Esophagus squamous epithelium (tissue), 5 donors: ENCODE measurements around the gene ATF7IP. TPM values are rescaled to one million over a fixed set of nuclear protein-coding genes. Genes with fewer than 3 reads are reported as not detected.

Experiments used
- DNase-seq: peaks from one replicate; lab custom pipeline; 2025; lab: John Stamatoyannopoulos, UW
- H3K27ac ChIP-seq, 4 donors: fragments of 200-600 bp; sonication (generic); one replicate each; pipeline ENCODE4 v1.5.1; 2016 to 2019; ENCODE audit warnings: mild to moderate bottlenecking in 1 of 4
- H3K27me3 ChIP-seq, 4 donors: fragments of 200-600 bp; sonication (generic); 1 replicate in 3 of 4; 2 replicates in 1 of 4; pipeline versions ENCODE4 v1.5.1 to v1.6.0; 2017 to 2021; ENCODE audit warnings: antibody characterized with exemption in 1 of 4
- H3K36me3 ChIP-seq, 3 donors: fragments of 200-600 bp; sonication (generic); one replicate each; pipeline ENCODE4 v1.5.1; 2016 to 2019
- H3K4me1 ChIP-seq, 3 donors: fragments of 200-600 bp; sonication (generic); one replicate each; pipeline ENCODE4 v1.5.1; 2017 to 2019
- H3K4me3 ChIP-seq, 4 donors: fragments of 200-600 bp; sonication (generic); 1 replicate in 3 of 4; 2 replicates in 1 of 4; pipeline ENCODE4 v1.5.1; 2016 to 2019; ENCODE audit warnings: mild to moderate bottlenecking in 2 of 4, moderate library complexity in 1 of 4
- H3K9me3 ChIP-seq, 3 donors: fragments of 200-600 bp; sonication (generic); one replicate each; pipeline ENCODE4 v1.5.1; 2016 to 2019
- CTCF ChIP-seq, 6 experiments: fragments of 450-650 bp in 4 of 6; fragments of 200-600 bp in 2 of 6; sonication (generic) in 2 of 6; IDR thresholded peaks; one replicate each; pipeline ENCODE4 v1.5.1; 2016 to 2019; ENCODE audit warnings: antibody characterized with exemption in 6 of 6, mild to moderate bottlenecking in 4 of 6, moderate library complexity in 4 of 6
- POLR2A ChIP-seq, 4 donors: fragments of 450-650 bp; IDR thresholded peaks; one replicate each; pipeline ENCODE4 v1.6.1; 2017; ENCODE audit warnings: antibody characterized with exemption in 4 of 4, mild to moderate bottlenecking in 4 of 4, moderate library complexity in 3 of 4
- WGBS, 2 donors: methylation state at CpG; one replicate each; pipeline ENCODE4 v1.1.5; 2018; 5-methylcytosine and 5-hydroxymethylcytosine counted together
- intact Hi-C: fragments of 100-400 bp; cut with DNase I; formaldehyde crosslinking; loops from one replicate; pipeline ENCODE4 v1.15.0; 2022
- total RNA-seq, 4 donors: library from RNA; depleted of rRNA; stranded (reverse); fragments of >200 nt; gene quantifications; one replicate each; pipeline ENCODE4 v1.1.0, GENCODE V29; 2016
- donor health status: DM: yes; HTN: yes; CAD: no.

ATF7IP gene
- total RNA-seq, 4 donors from 2014 or later, result 29.2 to 38.7 (median 34.8) TPM

DNA sequence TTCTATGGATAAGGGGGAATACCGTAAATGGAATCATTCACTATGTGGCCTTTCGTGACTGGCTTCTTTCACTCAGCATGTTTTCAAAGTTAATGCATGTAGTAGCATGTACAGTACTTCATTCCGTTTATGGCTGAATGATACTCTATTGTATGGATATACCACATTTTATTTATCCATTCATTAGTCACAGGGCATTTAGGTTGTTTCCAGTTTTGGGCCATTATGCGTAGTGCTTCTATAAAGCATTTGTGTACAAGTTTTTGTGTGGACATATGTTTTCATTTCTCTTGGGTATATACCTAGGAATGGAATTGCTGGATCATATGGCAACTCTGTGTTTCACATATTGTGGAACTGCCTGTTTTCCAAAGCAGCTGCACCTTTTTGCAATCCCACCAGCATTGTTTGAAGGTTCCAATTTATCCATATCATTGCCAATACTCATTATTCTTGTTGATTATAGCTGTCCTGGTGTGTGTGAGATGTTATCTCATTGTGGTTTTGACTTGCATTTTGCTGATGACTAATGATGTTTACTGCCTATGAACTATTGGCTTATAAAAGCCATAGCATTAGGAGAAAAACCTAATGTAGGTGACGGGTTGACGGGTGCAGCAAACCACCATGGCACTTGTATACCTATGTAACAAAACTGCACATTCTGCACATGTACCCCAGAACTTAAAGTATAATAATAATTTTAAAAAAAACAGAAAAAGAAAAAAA lies 45.5 kb downstream of the ATF7IP start:
- 52 to 75% methylated on average over 6 of the region's 6 CpGs for WGBS, 2 donors
- no peak for TF ChIP-seq CTCF (IDR thresholded peaks at IDR 0.05)
- TF ChIP-seq POLR2A (IDR thresholded peaks at IDR 0.05), result peak in 1 of 4 donors; percentile 10
- Histone ChIP-seq H3K27me3 (no peaks in the 10 kb centered on the region), H3K36me3 (peaks cover 0 to 3% (median 0%) of the 10 kb centered on the region in 3 donors), H3K4me1 (peaks cover 0 to 40% (median 0%) of the 10 kb centered on the region in 3 donors), H3K4me3 (no peak overlapping the region), H3K9me3 (no peaks in the 10 kb centered on the region), H3K27ac (peak overlapping the region in 1 of 4 donors; percentile 7)
- no peak for DNase-seq
- intact Hi-C loops, result no loop called here

GRCh38 chr12:14416658-14417057 lies 51.2 kb downstream of the ATF7IP start:
- intact Hi-C loops, result no loop called here
- H3K27ac ChIP-seq, result peak overlapping the region in 2 of 4 donors; percentile 14 to 53

DNA sequence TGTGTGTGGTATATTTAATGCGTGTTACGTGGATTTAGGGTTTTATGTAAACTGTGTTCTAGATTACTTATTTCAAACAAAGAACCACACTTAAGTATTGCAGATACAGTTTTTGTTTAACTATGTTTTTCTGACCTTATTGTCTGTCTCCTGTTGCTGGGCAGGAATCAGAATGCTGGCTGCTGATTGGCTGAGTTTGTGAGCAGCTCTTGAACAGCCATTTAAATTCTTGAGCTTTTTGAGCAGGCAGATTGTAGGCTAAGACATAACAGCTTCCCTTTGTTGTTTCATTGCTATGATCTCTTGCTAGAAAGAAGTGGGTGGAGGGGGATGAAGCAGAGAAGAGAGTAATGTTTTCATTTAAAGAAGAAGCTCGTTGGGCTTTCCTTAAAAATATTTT lies 52.2 kb downstream of the ATF7IP start:
- Histone ChIP-seq H3K4me1 (peaks cover 0 to 61% (median 0%) of the 10 kb centered on the region in 3 donors), H3K4me3 (no peak overlapping the region), H3K27ac (peak overlapping the region in 2 of 4 donors; percentile 53 to 64), H3K36me3 (peaks cover 0 to 20% (median 0%) of the 10 kb centered on the region in 3 donors), H3K27me3 (no peaks in the 10 kb centered on the region), H3K9me3 (peaks cover 0 to 11% (median 7%) of the 10 kb centered on the region in 3 donors)
- 70 to 76% methylated on average over 3 of the region's 3 CpGs for WGBS, 2 donors
- TF ChIP-seq POLR2A (IDR thresholded peaks at IDR 0.05), result no peak
- no peak for TF ChIP-seq CTCF (IDR thresholded peaks at IDR 0.05)
- DNase-seq, result no peak
- intact Hi-C loops, result no loop called here

More at GRCh38 chr12:14416658-14417057, 51.2 kb downstream of the ATF7IP start:
- H3K4me3 ChIP-seq, result no peak overlapping the region
- 42 to 62% methylated on average over 1 of the region's 1 CpG for WGBS, 2 donors
- H3K9me3 ChIP-seq, result peaks cover 0 to 7% (median 6%) of the 10 kb centered on the region in 3 donors
- peaks cover 0 to 59% (median 0%) of the 10 kb centered on the region in 3 donors for H3K4me1 ChIP-seq
- no peaks in the 10 kb centered on the region for H3K27me3 ChIP-seq
- peaks cover 0 to 12% (median 0%) of the 10 kb centered on the region in 3 donors for H3K36me3 ChIP-seq
- TF ChIP-seq POLR2A (IDR thresholded peaks at IDR 0.05) (no peak), CTCF (IDR thresholded peaks at IDR 0.05) (peak in 2 of 6 experiments; percentile 6 to 15)
- DNase-seq, result no peak

DNA sequence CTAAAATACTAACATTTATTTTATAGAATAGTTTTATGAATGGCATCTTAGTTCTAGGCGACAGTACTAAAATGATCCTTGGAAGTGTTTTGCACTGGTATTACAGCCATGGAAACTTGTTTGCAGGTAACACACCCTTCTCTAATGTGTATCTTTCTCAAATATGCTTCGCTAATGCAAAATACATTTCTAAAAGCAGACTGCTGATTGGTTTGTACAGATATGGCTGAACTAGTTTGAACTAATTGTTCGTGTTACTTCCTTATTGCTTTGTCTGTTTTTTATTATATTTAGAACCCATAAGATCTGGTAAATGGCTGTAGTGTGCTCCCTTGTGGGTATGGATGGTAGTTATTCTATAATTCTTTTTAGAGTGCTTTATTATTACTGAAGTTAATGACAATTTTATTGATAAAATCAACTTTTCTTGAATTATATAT lies 53.0 kb downstream of the ATF7IP start:
- peak overlapping the region in 2 of 4 donors; percentile 6 to 26 for H3K4me3 ChIP-seq
- peaks cover 0 to 11% (median 7%) of the 10 kb centered on the region in 3 donors for H3K9me3 ChIP-seq
- no peak for DNase-seq
- no peaks in the 10 kb centered on the region for H3K27me3 ChIP-seq
- TF ChIP-seq POLR2A (IDR thresholded peaks at IDR 0.05), result no peak
- peak in 4 of 6 experiments; percentile 19 to 55 (median 22) for TF ChIP-seq CTCF (IDR thresholded peaks at IDR 0.05)
- H3K4me1 ChIP-seq, result peaks cover 0 to 65% (median 0%) of the 10 kb centered on the region in 3 donors
- peak overlapping the region in 2 of 4 donors; percentile 53 to 64 for H3K27ac ChIP-seq
- intact Hi-C loops, result no loop called here
- peaks cover 0 to 22% (median 0%) of the 10 kb centered on the region in 3 donors for H3K36me3 ChIP-seq
- WGBS, 2 donors, result 30 to 45% methylated on average over 3 of the region's 3 CpGs
